WI38 (cell line): ENCODE data around the gene LIME1.

Experiments used
- H3K4me3 ChIP-seq: 2 replicates; pipeline ENCODE4 v1.5.1; 2011; ENCODE audit warnings: low read depth, mild to moderate bottlenecking, control low read depth, low read length
- TF ChIP-seq, protein P1 (sequence below): IDR thresholded peaks from 2 replicates; pipeline ENCODE4 v1.5.1; 2012; ENCODE audit warnings: low read depth, mild to moderate bottlenecking, control low read depth, low read length

Gene LIME1

DNA sequence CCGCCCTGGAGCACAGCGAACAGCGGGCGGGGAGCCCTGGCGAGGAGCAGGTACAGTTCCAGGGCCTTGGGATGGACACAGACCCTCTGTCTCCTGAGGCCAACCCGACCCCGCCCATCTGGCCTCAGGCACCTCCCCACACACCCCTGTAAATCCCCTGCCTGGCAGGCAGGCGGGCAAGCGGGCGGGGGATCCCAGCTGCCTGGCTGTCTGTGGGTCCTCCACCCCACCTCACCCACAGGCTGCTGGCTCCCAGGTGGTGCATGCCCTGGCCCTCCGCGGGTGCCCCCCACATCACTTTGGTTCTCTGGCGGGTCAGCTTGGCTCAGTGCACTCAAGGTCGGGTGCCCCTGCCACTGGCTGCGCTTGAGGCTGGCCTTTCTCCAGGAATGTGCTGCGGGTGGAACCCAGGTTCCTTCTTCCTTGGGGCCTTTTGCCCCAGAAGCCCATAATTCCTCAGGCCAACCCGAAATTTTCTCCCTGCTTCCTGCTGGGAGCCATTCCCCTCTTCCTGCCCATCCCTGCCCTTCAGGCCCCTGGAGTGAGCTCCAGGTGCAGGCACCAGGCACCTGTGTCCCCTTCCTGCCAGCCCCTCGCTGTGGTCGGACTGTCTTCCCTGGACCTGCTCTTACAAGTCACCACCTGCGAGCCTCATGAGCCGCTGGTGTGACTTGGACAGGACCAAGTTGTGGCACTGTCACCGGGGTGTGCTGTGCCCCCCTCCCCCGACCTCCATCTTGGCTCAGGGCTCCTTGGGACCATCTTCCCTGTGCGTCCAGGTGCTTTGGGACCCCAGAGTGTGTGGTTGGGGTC is 45.4 kb upstream of the LIME1 start:
- H3K4me3 ChIP-seq: no peak overlapping the region
- TF ChIP-seq, protein P1, sequence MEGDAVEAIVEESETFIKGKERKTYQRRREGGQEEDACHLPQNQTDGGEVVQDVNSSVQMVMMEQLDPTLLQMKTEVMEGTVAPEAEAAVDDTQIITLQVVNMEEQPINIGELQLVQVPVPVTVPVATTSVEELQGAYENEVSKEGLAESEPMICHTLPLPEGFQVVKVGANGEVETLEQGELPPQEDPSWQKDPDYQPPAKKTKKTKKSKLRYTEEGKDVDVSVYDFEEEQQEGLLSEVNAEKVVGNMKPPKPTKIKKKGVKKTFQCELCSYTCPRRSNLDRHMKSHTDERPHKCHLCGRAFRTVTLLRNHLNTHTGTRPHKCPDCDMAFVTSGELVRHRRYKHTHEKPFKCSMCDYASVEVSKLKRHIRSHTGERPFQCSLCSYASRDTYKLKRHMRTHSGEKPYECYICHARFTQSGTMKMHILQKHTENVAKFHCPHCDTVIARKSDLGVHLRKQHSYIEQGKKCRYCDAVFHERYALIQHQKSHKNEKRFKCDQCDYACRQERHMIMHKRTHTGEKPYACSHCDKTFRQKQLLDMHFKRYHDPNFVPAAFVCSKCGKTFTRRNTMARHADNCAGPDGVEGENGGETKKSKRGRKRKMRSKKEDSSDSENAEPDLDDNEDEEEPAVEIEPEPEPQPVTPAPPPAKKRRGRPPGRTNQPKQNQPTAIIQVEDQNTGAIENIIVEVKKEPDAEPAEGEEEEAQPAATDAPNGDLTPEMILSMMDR: no peak

DNA sequence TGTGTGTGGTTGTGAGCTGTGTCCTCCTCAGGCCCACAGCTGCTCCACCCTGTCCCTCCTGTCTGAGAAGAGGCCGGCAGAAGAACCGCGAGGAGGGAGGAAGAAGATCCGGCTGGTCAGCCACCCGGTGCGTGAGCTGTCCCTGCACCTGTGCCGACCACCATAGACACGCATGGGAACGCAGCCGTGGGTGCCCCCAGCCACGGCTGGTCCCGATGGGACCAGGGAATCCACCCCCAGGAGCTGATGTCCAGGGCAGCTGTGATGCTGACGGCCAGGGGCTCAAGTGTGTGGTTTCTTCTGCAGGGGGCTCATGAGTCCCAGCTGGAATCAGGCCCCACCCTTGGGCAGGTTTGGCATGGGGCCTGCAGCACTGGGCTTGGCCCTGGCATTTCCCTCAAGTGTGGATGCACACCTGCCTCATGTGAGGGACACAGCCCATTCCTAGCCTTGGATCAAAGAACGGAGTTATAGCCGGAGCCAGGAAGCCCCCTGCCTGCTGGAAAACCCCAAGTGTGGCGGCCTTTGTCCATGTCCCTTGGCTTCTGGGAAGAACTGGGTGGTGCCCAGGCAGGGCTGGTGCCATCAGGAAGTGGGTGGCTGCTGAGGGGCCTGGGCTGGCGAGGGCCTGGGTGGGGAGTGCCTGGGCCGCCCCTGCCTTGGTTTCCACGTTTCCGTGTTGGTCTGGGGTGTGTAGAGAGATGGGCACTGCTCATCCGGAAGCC is 44.6 kb upstream of the LIME1 start:
- H3K4me3 ChIP-seq: no peak overlapping the region
- TF ChIP-seq, protein P1: no peak

DNA sequence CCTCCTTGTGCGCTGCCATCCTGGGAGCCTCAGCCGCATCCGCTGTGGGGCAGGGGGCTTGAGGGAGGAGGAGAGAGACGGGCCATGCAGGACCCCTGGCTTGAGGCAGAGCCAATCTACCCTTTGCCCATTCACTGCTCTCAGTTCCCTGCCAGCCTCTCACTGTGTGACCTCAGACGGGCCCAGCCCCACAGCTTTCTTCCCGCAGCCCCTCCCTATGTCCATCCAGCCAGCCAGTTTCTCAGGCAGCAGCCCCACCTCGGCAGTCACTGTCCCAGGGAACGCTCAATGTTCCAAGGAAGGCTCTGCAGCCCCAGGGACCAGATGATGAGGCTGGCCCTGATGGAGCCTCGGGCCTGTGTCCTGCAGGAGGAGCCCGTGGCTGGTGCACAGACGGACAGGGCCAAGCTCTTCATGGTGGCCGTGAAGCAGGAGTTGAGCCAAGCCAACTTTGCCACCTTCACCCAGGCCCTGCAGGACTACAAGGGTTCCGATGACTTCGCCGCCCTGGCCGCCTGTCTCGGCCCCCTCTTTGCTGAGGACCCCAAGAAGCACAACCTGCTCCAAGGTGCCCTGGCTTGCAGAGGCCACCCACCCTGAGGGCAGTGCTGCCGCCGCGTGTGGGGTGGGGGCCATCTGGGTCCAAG is 43.9 kb upstream of the LIME1 start:
- H3K4me3 ChIP-seq: no peak overlapping the region
- TF ChIP-seq, protein P1: no peak

DNA sequence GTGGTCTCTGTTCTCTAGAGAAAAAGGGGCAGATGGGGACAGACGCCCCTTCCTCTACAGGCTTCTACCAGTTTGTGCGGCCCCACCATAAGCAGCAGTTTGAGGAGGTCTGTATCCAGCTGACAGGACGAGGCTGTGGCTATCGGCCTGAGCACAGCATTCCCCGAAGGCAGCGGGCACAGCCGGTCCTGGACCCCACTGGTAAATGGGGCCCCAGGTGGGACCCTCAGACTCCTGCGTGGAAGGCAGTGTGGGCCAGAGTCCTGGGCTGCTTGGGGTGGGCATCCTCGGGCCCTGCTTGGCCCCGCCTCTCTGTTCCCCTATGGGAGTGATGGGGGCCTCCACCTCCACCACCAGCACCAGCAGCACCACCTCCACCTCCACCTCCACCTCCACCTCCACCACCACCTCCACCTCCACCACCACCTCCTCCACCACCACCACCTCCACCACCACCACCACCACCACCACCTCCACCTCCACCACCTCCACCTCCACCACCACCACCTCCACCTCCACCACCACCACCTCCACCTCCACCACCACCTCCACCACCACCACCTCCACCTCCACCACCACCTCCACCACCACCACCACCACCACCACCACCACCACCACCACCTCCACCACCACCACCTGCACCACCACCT is 43.3 kb upstream of the LIME1 start:
- TF ChIP-seq, protein P1: no peak

DNA sequence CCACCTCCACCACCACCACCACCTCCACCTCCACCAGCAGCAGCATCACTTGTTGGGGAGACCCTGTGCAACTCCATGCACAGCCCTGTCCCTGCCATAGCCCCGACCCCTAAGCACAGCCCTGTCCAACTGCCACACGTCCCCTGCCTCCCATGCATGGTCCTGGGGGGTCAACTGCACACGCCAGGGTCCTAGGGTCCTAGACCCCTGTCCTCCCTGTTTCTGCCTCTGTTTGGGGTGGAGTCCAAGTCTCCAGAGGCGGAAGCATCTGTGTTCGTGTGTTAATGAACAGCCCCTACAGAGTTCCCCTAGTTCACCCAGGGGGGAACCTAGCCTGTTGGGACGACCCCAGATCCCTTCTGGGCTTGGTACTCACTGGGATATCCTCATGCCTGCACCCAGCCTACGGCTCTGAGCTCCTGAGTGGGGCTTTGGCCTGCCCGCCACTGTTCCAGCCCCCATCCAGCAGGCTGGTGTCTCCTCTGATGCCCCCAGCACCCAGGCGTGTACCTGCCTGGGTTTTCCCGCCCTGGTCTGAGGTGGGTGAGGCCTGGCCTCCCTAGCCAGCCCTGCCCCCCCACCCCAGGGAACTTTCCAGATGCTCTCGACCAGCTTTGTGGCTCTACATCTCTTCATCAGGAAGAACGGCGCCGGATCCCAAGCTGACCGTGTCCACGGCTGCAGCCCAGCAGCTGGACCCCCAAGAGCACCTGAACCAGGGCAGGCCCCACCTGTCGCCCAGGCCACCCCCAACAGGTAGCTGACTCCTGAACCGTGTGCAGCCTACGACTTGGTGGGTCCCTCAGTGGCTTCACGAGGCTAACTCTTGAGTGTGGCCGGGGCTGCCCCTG is 42.5 kb upstream of the LIME1 start:
- TF ChIP-seq, protein P1: no peak
- H3K4me3 ChIP-seq: no peak overlapping the region

More for the DNA sequence above, 43.3 kb upstream of the LIME1 start:
- H3K4me3 ChIP-seq: no peak overlapping the region

DNA sequence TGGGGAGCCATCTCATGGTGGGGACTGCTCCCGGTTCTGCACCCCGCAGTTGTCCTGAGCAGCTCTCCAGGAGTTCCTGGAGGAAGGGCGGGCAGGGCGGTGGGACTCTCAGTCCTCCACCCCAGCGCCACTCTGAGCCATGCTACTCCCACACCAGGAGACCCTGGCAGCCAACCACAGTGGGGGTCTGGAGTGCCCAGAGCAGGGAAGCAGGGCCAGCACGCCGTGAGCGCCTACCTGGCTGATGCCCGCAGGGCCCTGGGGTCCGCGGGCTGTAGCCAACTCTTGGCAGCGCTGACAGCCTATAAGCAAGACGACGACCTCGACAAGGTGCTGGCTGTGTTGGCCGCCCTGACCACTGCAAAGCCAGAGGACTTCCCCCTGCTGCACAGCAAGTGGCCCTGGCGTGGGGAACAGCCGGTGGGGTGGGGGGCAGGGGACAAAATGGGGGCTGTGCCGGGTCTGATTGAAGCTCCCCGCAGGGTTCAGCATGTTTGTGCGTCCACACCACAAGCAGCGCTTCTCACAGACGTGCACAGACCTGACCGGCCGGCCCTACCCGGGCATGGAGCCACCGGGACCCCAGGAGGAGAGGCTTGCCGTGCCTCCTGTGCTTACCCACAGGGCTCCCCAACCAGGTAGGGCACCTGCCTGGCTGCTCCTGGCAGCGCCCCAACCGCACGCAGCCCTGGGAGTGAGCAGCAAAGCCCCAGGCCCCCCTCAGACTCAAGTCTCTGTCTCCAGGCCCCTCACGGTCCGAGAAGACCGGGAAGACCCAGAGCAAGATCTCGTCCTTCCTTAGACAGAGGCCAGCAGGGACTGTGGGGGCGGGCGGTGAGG is 41.7 kb upstream of the LIME1 start:
- no peak overlapping the region for H3K4me3 ChIP-seq
- TF ChIP-seq, protein P1: no peak
